HG03097 (cell line): ENCODE measurements around the gene TBC1D24.
"Not testable (repeated sequence)": the region's sequence is repeated elsewhere in the genome, so short reads cannot be mapped to it uniquely, and the experiment has no call there.

ENCODE experiments used
- ATAC-seq: cut with Tn5 transposase; IDR thresholded peaks from one replicate; pipeline ENCODE4 v1.9.1; 2021; ENCODE audit not compliant: unreplicated experiment, low FRiP score

Gene TBC1D24

GRCh38 chr16:2529961-2530628 lies 55.2 kb downstream of the TBC1D24 start:
- ATAC-seq = no peak

- no peak for ATAC-seq
Observed at GRCh38 chr16:2530629-2531318, 55.8 kb downstream of the TBC1D24 start.

GRCh38 chr16:2531371-2531695 lies 56.4 kb downstream of the TBC1D24 start, which contains the start of gene CEMP1:
TSS of gene CEMP1 (minus strand) at chr16:2531408. CDS start at chr16:2531073, 335 bp downstream.
- ATAC-seq = no peak

GRCh38 chr16:2531696-2532493 lies 57.0 kb downstream of the TBC1D24 start:
- ATAC-seq = peak; percentile 69

GRCh38 chr16:2532494-2533141 lies 57.7 kb downstream of the TBC1D24 start:
- no peak for ATAC-seq

- ATAC-seq = not testable (repeated sequence)
Observed at GRCh38 chr16:2533142-2533755, 58.3 kb downstream of the TBC1D24 start.

- ATAC-seq = no peak
Observed at GRCh38 chr16:2533912-2534311, 59.0 kb downstream of the TBC1D24 start.

GRCh38 chr16:2534335-2534734 lies 59.4 kb downstream of the TBC1D24 start:
- ATAC-seq = not testable (repeated sequence)

- no peak for ATAC-seq
Observed at GRCh38 chr16:2535625-2536013, 60.7 kb downstream of the TBC1D24 start.

- ATAC-seq = peak; percentile 82
Observed at GRCh38 chr16:2537451-2538379, 62.8 kb downstream of the TBC1D24 start, which contains the start of gene PDPK1. TSS of gene PDPK1 (plus strand) at chr16:2538021. CDS start at chr16:2538113, 92 bp downstream.

GRCh38 chr16:2539192-2539844 lies 64.4 kb downstream of the TBC1D24 start:
- not testable (repeated sequence) for ATAC-seq

- not testable (repeated sequence) for ATAC-seq
Observed at GRCh38 chr16:2539845-2540458, 65.0 kb downstream of the TBC1D24 start.

- not testable (repeated sequence) for ATAC-seq
Observed at GRCh38 chr16:2540912-2541311, 66.0 kb downstream of the TBC1D24 start.

- not testable (repeated sequence) for ATAC-seq
Observed at GRCh38 chr16:2541409-2541808, 66.5 kb downstream of the TBC1D24 start.

GRCh38 chr16:2543771-2544170 lies 68.8 kb downstream of the TBC1D24 start:
- not testable (repeated sequence) for ATAC-seq

GRCh38 chr16:2550283-2550878 lies 75.5 kb downstream of the TBC1D24 start:
- not testable (repeated sequence) for ATAC-seq

- ATAC-seq = not testable (repeated sequence)
Observed at GRCh38 chr16:2551420-2551889, 76.5 kb downstream of the TBC1D24 start.
